GM21825 (cell line): ENCODE data around the gene CDH11.
A peak's percentile ranks its signal among the peaks of the same experiment; 100 is the strongest.

Source experiments
- ATAC-seq: cut with Tn5 transposase; IDR thresholded peaks from one replicate; pipeline ENCODE4 v1.9.1; 2021; ENCODE audit warnings: mild to moderate bottlenecking, moderate library complexity; ENCODE audit not compliant: unreplicated experiment

The CDH11 gene

GRCh38 chr16:65118871-65119270 lies 3.0 kb downstream of the CDH11 start:
- no peak for ATAC-seq

GRCh38 chr16:65117811-65118448 lies 3.9 kb downstream of the CDH11 start:
- peak; percentile 89 for ATAC-seq

GRCh38 chr16:65116818-65117430 lies 4.9 kb downstream of the CDH11 start:
- no peak for ATAC-seq

- ATAC-seq = no peak
Observed at GRCh38 chr16:65116216-65116615, 5.6 kb downstream of the CDH11 start.

- ATAC-seq = no peak
Observed at GRCh38 chr16:65114527-65114926, 7.3 kb downstream of the CDH11 start.

GRCh38 chr16:65113441-65113840 lies 8.4 kb downstream of the CDH11 start:
- ATAC-seq = no peak

- no peak for ATAC-seq
Observed at GRCh38 chr16:65111306-65111705, 10.6 kb downstream of the CDH11 start.

GRCh38 chr16:65106757-65107156 lies 15.1 kb downstream of the CDH11 start:
- ATAC-seq = no peak

GRCh38 chr16:65105171-65105570 lies 16.7 kb downstream of the CDH11 start:
- no peak for ATAC-seq

GRCh38 chr16:65104471-65104870 lies 17.4 kb downstream of the CDH11 start:
- no peak for ATAC-seq

- no peak for ATAC-seq
Observed at GRCh38 chr16:65102326-65102725, 19.5 kb downstream of the CDH11 start.

- ATAC-seq = no peak
Observed at GRCh38 chr16:65101009-65101408, 20.9 kb downstream of the CDH11 start.

GRCh38 chr16:65099607-65100006 lies 22.3 kb downstream of the CDH11 start:
- no peak for ATAC-seq

- ATAC-seq = no peak
Observed at GRCh38 chr16:65098916-65099315, 22.9 kb downstream of the CDH11 start.

- ATAC-seq = no peak
Observed at GRCh38 chr16:65097296-65097695, 24.6 kb downstream of the CDH11 start.

GRCh38 chr16:65095906-65096305 lies 26.0 kb downstream of the CDH11 start:
- ATAC-seq = no peak

GRCh38 chr16:65095090-65095728 lies 26.7 kb downstream of the CDH11 start:
- no peak for ATAC-seq

- no peak for ATAC-seq
Observed at GRCh38 chr16:65094009-65094408, 27.9 kb downstream of the CDH11 start.

GRCh38 chr16:65083164-65083857 lies 38.6 kb downstream of the CDH11 start:
- ATAC-seq = no peak

GRCh38 chr16:65079549-65079948 lies 42.3 kb downstream of the CDH11 start:
- no peak for ATAC-seq

GRCh38 chr16:65077181-65077580 lies 44.7 kb downstream of the CDH11 start:
- no peak for ATAC-seq

- no peak for ATAC-seq
Observed at GRCh38 chr16:65075877-65076276, 46.0 kb downstream of the CDH11 start.
